Tibial nerve (tissue), 4 donors: ENCODE data around the gene CLIP4. TPM values are rescaled to one million over a fixed set of nuclear protein-coding genes. Genes with fewer than 3 reads are reported as not detected.

Source experiments
- DNase-seq, 2 donors: peaks; one replicate each; pipeline ENCODE4 v3.0.0-alpha.2; 2019; ENCODE audit warnings: low spot score in 2 of 2
- H3K27ac ChIP-seq, 4 donors: fragments of 200-600 bp; sonication (generic) in 3 of 4; one replicate each; pipeline ENCODE4 v1.5.1; 2017 to 2019; ENCODE audit warnings: mild to moderate bottlenecking in 1 of 4
- H3K27me3 ChIP-seq, 2 donors: fragments of 200-600 bp; sonication (generic) in 1 of 2; one replicate each; pipeline versions ENCODE4 v1.5.1 to v1.6.0; 2017 to 2019
- H3K36me3 ChIP-seq, 3 donors: fragments of 200-600 bp; sonication (generic); one replicate each; pipeline ENCODE4 v1.5.1; 2018 to 2019
- H3K4me1 ChIP-seq, 4 donors: fragments of 200-600 bp; sonication (generic) in 3 of 4; one replicate each; pipeline ENCODE4 v1.5.1; 2017 to 2019
- H3K4me3 ChIP-seq, 4 donors: fragments of 200-600 bp; sonication (generic) in 3 of 4; one replicate each; pipeline ENCODE4 v1.5.1; 2017 to 2019; ENCODE audit warnings: mild to moderate bottlenecking in 1 of 4, moderate library complexity in 1 of 4
- H3K9me3 ChIP-seq, 4 donors: fragments of 200-600 bp; sonication (generic) in 3 of 4; one replicate each; pipeline ENCODE4 v1.5.1; 2017 to 2019
- CTCF ChIP-seq, 5 experiments: fragments of 200-600 bp in 3 of 5; fragments of 450-650 bp in 2 of 5; sonication (generic) in 3 of 5; IDR thresholded peaks; one replicate each; pipeline ENCODE4 v1.5.1; 2016 to 2019; ENCODE audit warnings: antibody characterized with exemption in 5 of 5, mild to moderate bottlenecking in 3 of 5, moderate library complexity in 2 of 5
- EP300 ChIP-seq, 2 donors: sonication (generic); formaldehyde crosslinking; IDR thresholded peaks; one replicate each; pipeline ENCODE4 v1.6.1; 2017; ENCODE audit warnings: antibody characterized with exemption in 2 of 2, mild to moderate bottlenecking in 1 of 2
- POLR2A ChIP-seq, 2 donors: fragments of 450-650 bp; IDR thresholded peaks; one replicate each; pipeline ENCODE4 v1.6.1; 2017; ENCODE audit warnings: antibody characterized with exemption in 2 of 2, mild to moderate bottlenecking in 2 of 2, moderate library complexity in 2 of 2
- WGBS, 2 donors: methylation state at CpG; one replicate each; pipeline ENCODE4 v1.1.5; 2018; 5-methylcytosine and 5-hydroxymethylcytosine counted together
- total RNA-seq, 4 donors: library from RNA; depleted of rRNA; stranded (reverse); fragments of >200 nt; gene quantifications; one replicate each; pipeline ENCODE4 v1.1.0, GENCODE V29; 2016

Gene CLIP4
- total RNA-seq, 4 donors from 2014 or later = 71.4 to 98.6 (median 91.2) TPM

- no peak overlapping the region for H3K4me3 ChIP-seq
- H3K27ac ChIP-seq = no peak overlapping the region
- H3K27me3 ChIP-seq = no peaks in the 10 kb centered on the region
- no peak for DNase-seq
- 44 to 53% methylated on average over 2 of the region's 2 CpGs for WGBS, 2 donors
- TF ChIP-seq POLR2A (IDR thresholded peaks at IDR 0.05) = no peak
- TF ChIP-seq CTCF (IDR thresholded peaks at IDR 0.05) = no peak
- no peak for TF ChIP-seq EP300 (IDR thresholded peaks at IDR 0.05)
- H3K36me3 ChIP-seq = peaks cover 0 to 38% (median 0%) of the 10 kb centered on the region in 3 donors
- H3K9me3 ChIP-seq = no peaks in the 10 kb centered on the region
- H3K4me1 ChIP-seq = no peaks in the 10 kb centered on the region
Observed at GRCh38 chr2:29187926-29188325, 72.7 kb downstream of the CLIP4 start.

- no peak for DNase-seq
- 92 to 93% methylated on average over 5 of the region's 5 CpGs for WGBS, 2 donors
- no peak overlapping the region for H3K4me3 ChIP-seq
- no peaks in the 10 kb centered on the region for H3K4me1 ChIP-seq
- TF ChIP-seq CTCF (IDR thresholded peaks at IDR 0.05) (no peak), POLR2A (IDR thresholded peaks at IDR 0.05) (no peak), EP300 (IDR thresholded peaks at IDR 0.05) (no peak)
- H3K27me3 ChIP-seq = no peaks in the 10 kb centered on the region
- H3K27ac ChIP-seq = no peak overlapping the region
- no peaks in the 10 kb centered on the region for H3K9me3 ChIP-seq
- peaks cover 0 to 28% (median 0%) of the 10 kb centered on the region in 3 donors for H3K36me3 ChIP-seq
Observed at GRCh38 chr2:29189052-29189451, 73.8 kb downstream of the CLIP4 start.

GRCh38 chr2:29191817-29192216 is 76.6 kb downstream of the CLIP4 start:
- WGBS, 2 donors = 92% methylated on average over 6 of the region's 6 CpGs
- DNase-seq = no peak
- no peak overlapping the region for H3K27ac ChIP-seq
- peaks cover 0 to 19% (median 0%) of the 10 kb centered on the region in 3 donors for H3K36me3 ChIP-seq
- H3K9me3 ChIP-seq = no peaks in the 10 kb centered on the region
- H3K4me1 ChIP-seq = peaks cover 0 to 4% (median 0%) of the 10 kb centered on the region in 4 donors
- TF ChIP-seq CTCF (IDR thresholded peaks at IDR 0.05) (no peak), POLR2A (IDR thresholded peaks at IDR 0.05) (no peak), EP300 (IDR thresholded peaks at IDR 0.05) (no peak)
- no peak overlapping the region for H3K4me3 ChIP-seq
- no peaks in the 10 kb centered on the region for H3K27me3 ChIP-seq

- whole genome bisulfite sequencing, 2 donors = 39 to 54% methylated on average over 3 of the region's 3 CpGs
- Histone ChIP-seq H3K4me1 (peaks cover 0 to 4% (median 0%) of the 10 kb centered on the region in 4 donors), H3K27me3 (no peaks in the 10 kb centered on the region), H3K9me3 (no peaks in the 10 kb centered on the region), H3K36me3 (peaks cover 0 to 13% (median 0%) of the 10 kb centered on the region in 3 donors), H3K4me3 (no peak overlapping the region), H3K27ac (no peak overlapping the region)
- no peak for TF ChIP-seq POLR2A (IDR thresholded peaks at IDR 0.05)
- TF ChIP-seq EP300 (IDR thresholded peaks at IDR 0.05) = no peak
- no peak for DNase-seq
Observed at GRCh38 chr2:29192526-29192925, 77.3 kb downstream of the CLIP4 start.

- Histone ChIP-seq H3K4me1 (peaks cover 0 to 4% (median 0%) of the 10 kb centered on the region in 4 donors), H3K27ac (no peak overlapping the region), H3K36me3 (peaks cover 0 to 13% (median 0%) of the 10 kb centered on the region in 3 donors), H3K27me3 (no peaks in the 10 kb centered on the region), H3K9me3 (no peaks in the 10 kb centered on the region), H3K4me3 (no peak overlapping the region)
- TF ChIP-seq EP300 (IDR thresholded peaks at IDR 0.05) = no peak
- no peak for TF ChIP-seq CTCF (IDR thresholded peaks at IDR 0.05)
- TF ChIP-seq POLR2A (IDR thresholded peaks at IDR 0.05) = no peak
- DNase-seq = no peak
- WGBS, 2 donors = 87 to 91% methylated on average over 12 of the region's 12 CpGs
Observed at GRCh38 chr2:29193111-29193510, 77.9 kb downstream of the CLIP4 start.

GRCh38 chr2:29193681-29194080 is 78.5 kb downstream of the CLIP4 start:
- no peak for TF ChIP-seq POLR2A (IDR thresholded peaks at IDR 0.05)
- no peak for TF ChIP-seq CTCF (IDR thresholded peaks at IDR 0.05)
- no peak for TF ChIP-seq EP300 (IDR thresholded peaks at IDR 0.05)
- peaks cover 0 to 13% (median 0%) of the 10 kb centered on the region in 3 donors for H3K36me3 ChIP-seq
- H3K27ac ChIP-seq = no peak overlapping the region
- DNase-seq = no peak
- H3K4me1 ChIP-seq = peaks cover 0 to 4% (median 0%) of the 10 kb centered on the region in 4 donors
- no peaks in the 10 kb centered on the region for H3K27me3 ChIP-seq
- H3K4me3 ChIP-seq = no peak overlapping the region
- 80 to 92% methylated on average over 7 of the region's 7 CpGs for WGBS, 2 donors
- H3K9me3 ChIP-seq = no peaks in the 10 kb centered on the region
